A549 (cell line): ENCODE measurements around the gene RBM41. TPM values are rescaled to one million over a fixed set of nuclear protein-coding genes. Genes with fewer than 3 reads are reported as not detected.

ENCODE experiments used
- ATAC-seq, 2 experiments: fragments of 200-7000 bp in 1 of 2; fragments of >200 bp in 1 of 2; cut with Nextera tagmentation in 1 of 2; cut with Tn5 transposase in 1 of 2; 3 replicates each; pipeline versions ENCODE4 v1.8.0 to v1.9.1; 2018 to 2020; ENCODE audit warnings: mild to moderate bottlenecking in 1 of 2, moderate library complexity in 1 of 2
- CTCF ChIA-PET: fragments of 300-600 bp; sonication (Branson Sonifier 250); formaldehyde crosslinking; extraction: SDS; loops from one replicate; lab custom pipeline; 2021; ENCODE audit warnings: antibody characterized with exemption, inconsistent platforms; lab: Yijun Ruan, JAX
- POLR2A ChIA-PET: fragments of 350-600 bp; formaldehyde crosslinking; extraction: SDS; loops from one replicate; lab custom pipeline; 2021; ENCODE audit warnings: antibody characterized with exemption, inconsistent platforms; lab: Yijun Ruan, JAX
- DNase-seq, 2 experiments: peaks; one replicate each; pipeline versions ENCODE4 v3.0.0 to v3.0.0-alpha.2; 2011 to 2016; ENCODE audit warnings: low read depth in 1 of 2, low spot score in 1 of 2
- FAIRE-seq: peaks from 2 replicates; lab custom pipeline; 2011; peaks lifted over from hg19 to GRCh38; lab: Jason Lieb, UNC
- H3K27ac ChIP-seq, 2 experiments: fragments of >200 bp; sonication (Bioruptor Twin); formaldehyde crosslinking; 3 replicates each; pipeline ENCODE4 v1.5.1; 2016 to 2017
- H3K4me1 ChIP-seq: fragments of >200 bp; sonication (Bioruptor Twin); formaldehyde crosslinking; 3 replicates; pipeline ENCODE4 v1.6.1; 2016
- H3K4me2 ChIP-seq: fragments of >200 bp; sonication (Bioruptor Twin); formaldehyde crosslinking; 3 replicates; pipeline ENCODE4 v1.6.1; 2016
- H3K4me3 ChIP-seq: fragments of >200 bp; sonication (Bioruptor Twin); formaldehyde crosslinking; 3 replicates; pipeline ENCODE4 v1.5.1; 2016
- H3K9me3 ChIP-seq: fragments of >200 bp; sonication (Bioruptor Twin); formaldehyde crosslinking; 3 replicates; pipeline ENCODE4 v1.6.1; 2016
- CBX2 ChIP-seq: fragments of 200-600 bp; sonication (generic); IDR thresholded peaks from 2 replicates; pipeline ENCODE4 v1.6.1; 2016; ENCODE audit warnings: low read depth, mild to moderate bottlenecking, borderline replicate concordance
- CBX8 ChIP-seq: fragments of 200-600 bp; sonication (generic); IDR thresholded peaks from 2 replicates; pipeline ENCODE4 v1.6.1; 2016
- EHF ChIP-seq: fragments of 250-450 bp; sonication (Bioruptor Pico); IDR thresholded peaks from 2 replicates; pipeline ENCODE4 v1.5.0; 2020; ENCODE audit warnings: mild to moderate bottlenecking
- FOSB ChIP-seq: fragments of 250-450 bp; sonication (Bioruptor Pico); IDR thresholded peaks from 2 replicates; pipeline ENCODE4 v1.5.0; 2020; ENCODE audit warnings: mild to moderate bottlenecking, moderate library complexity
- GATA3 ChIP-seq: IDR thresholded peaks from 2 replicates; pipeline ENCODE4 v1.6.1; 2012; ENCODE audit warnings: borderline replicate concordance
- HDAC2 ChIP-seq: fragments of 200-600 bp; sonication (generic); IDR thresholded peaks from 2 replicates; pipeline ENCODE4 v1.6.1; 2016
- HOXA7 ChIP-seq: fragments of 250-450 bp; sonication (Bioruptor Pico); IDR thresholded peaks from 2 replicates; pipeline ENCODE4 v1.5.0; 2020; ENCODE audit warnings: mild to moderate bottlenecking, moderate library complexity
- HOXB13 ChIP-seq: fragments of 250-450 bp; sonication (Bioruptor Pico); IDR thresholded peaks from 2 replicates; pipeline ENCODE4 v1.5.0; 2020; ENCODE audit warnings: low read depth, mild to moderate bottlenecking, moderate library complexity
- JUN ChIP-seq, 2 experiments: fragments of >200 bp; sonication (Bioruptor Twin); formaldehyde crosslinking; IDR thresholded peaks; 2 replicates in 1 of 2; 3 replicates in 1 of 2; pipeline ENCODE4 v1.6.1; 2016 to 2017
- JUNB ChIP-seq: fragments of >200 bp; sonication (Bioruptor Twin); formaldehyde crosslinking; IDR thresholded peaks from 2 replicates; pipeline ENCODE4 v1.6.1; 2016
- KDM1A ChIP-seq: fragments of 200-600 bp; sonication (generic); IDR thresholded peaks from 2 replicates; pipeline ENCODE4 v1.6.1; 2016; ENCODE audit warnings: low read depth, mild to moderate bottlenecking
- MAFK ChIP-seq: fragments of 450-650 bp; IDR thresholded peaks from 2 replicates; pipeline ENCODE4 v1.6.1; 2014; ENCODE audit not compliant: partially characterized antibody
- MAZ ChIP-seq: fragments of 150-350 bp; IDR thresholded peaks from 2 replicates; pipeline ENCODE4 v1.6.1; 2014; ENCODE audit warnings: antibody characterized with exemption, low read depth, low read length, borderline replicate concordance
- NPAS2 ChIP-seq: fragments of 250-450 bp; sonication (Bioruptor Pico); IDR thresholded peaks from 2 replicates; pipeline ENCODE4 v1.8.0; 2022; ENCODE audit warnings: mild to moderate bottlenecking, moderate library complexity, borderline replicate concordance
- PHF8 ChIP-seq: fragments of 200-600 bp; sonication (generic); IDR thresholded peaks from 2 replicates; pipeline ENCODE4 v1.6.1; 2016; ENCODE audit warnings: low read depth, mild to moderate bottlenecking, antibody characterized with exemption, moderate library complexity, borderline replicate concordance
- POLR2AphosphoS2 ChIP-seq: conservative IDR thresholded peaks from 2 replicates; pipeline ENCODE4 v1.6.1; 2012; ENCODE audit warnings: low read length, improper control_type of control experiment, inconsistent platforms
- RAD21 ChIP-seq, 2 experiments: fragments of >200 bp in 1 of 2; sonication (Bioruptor Twin) in 1 of 2; formaldehyde crosslinking in 1 of 2; IDR thresholded peaks in 1 of 2; conservative IDR thresholded peaks in 1 of 2; 2 replicates in 1 of 2; 3 replicates in 1 of 2; pipeline ENCODE4 v1.6.1; 2012 to 2018; ENCODE audit warnings: inconsistent platforms in 1 of 2
- RARB ChIP-seq: fragments of 250-450 bp; sonication (Bioruptor Pico); IDR thresholded peaks from 2 replicates; pipeline ENCODE4 v1.8.0; 2021; ENCODE audit warnings: mild to moderate bottlenecking, moderate library complexity
- RCOR1 ChIP-seq: fragments of 150-350 bp; IDR thresholded peaks from 2 replicates; pipeline ENCODE4 v1.6.1; 2014; ENCODE audit warnings: antibody characterized with exemption, low read length, low read depth
- RFX5 ChIP-seq: fragments of 450-650 bp; IDR thresholded peaks from 2 replicates; pipeline ENCODE4 v1.7.1; 2014; ENCODE audit warnings: antibody characterized with exemption, mild to moderate bottlenecking, moderate library complexity
- TFCP2L1 ChIP-seq: fragments of 250-450 bp; sonication (Bioruptor Pico); IDR thresholded peaks from 2 replicates; pipeline ENCODE4 v1.5.0; 2021; ENCODE audit warnings: mild to moderate bottlenecking
- ZC3H11A ChIP-seq: fragments of 450-650 bp; IDR thresholded peaks from 2 replicates; pipeline ENCODE4 v1.6.1; 2014; ENCODE audit warnings: antibody characterized with exemption, mild to moderate bottlenecking
- ZFP36 ChIP-seq: fragments of 450-650 bp; IDR thresholded peaks from 2 replicates; pipeline ENCODE4 v1.6.1; 2014; ENCODE audit warnings: borderline replicate concordance; ENCODE audit not compliant: partially characterized antibody
- ZNF302 ChIP-seq: fragments of 250-450 bp; sonication (Bioruptor Pico); IDR thresholded peaks from 2 replicates; pipeline ENCODE4 v1.9.0; 2021; ENCODE audit warnings: inconsistent platforms, mild to moderate bottlenecking, moderate library complexity
- WGBS: methylation state at CpG from one replicate; pipeline ENCODE4 v1.1.6; 2017; ENCODE audit errors: missing lambda C conversion rate; 5-methylcytosine and 5-hydroxymethylcytosine counted together
- polyA plus RNA-seq, 4 experiments: library from polyadenylated mRNA; depleted of rRNA in 3 of 4; stranded (reverse); fragments of >200 nt; fragmentation: RNase III in 1 of 4; extraction: RNeasy Plus Mini Kit Qiagen cat#74134 plus additional on column Dnase treatment in 1 of 4; gene quantifications; 2 replicates in 3 of 4; 3 replicates in 1 of 4; pipeline ENCODE4 v1.2.3, GENCODE V29; 2011 to 2017
- TF ChIP-seq, protein P1 (sequence below): IDR thresholded peaks from 2 replicates; pipeline ENCODE4 v1.6.1; 2012
- TF ChIP-seq, protein P2 (sequence below): fragments of >200 bp; sonication (Bioruptor Twin); formaldehyde crosslinking; IDR thresholded peaks from 2 replicates; pipeline ENCODE4 v1.6.1; 2016
- TF ChIP-seq, protein P3 (sequence below): fragments of >200 bp; sonication (Bioruptor Twin); formaldehyde crosslinking; IDR thresholded peaks from 3 replicates; pipeline ENCODE4 v1.5.1; 2016
- TF ChIP-seq, protein P4 (sequence below): IDR thresholded peaks from 2 replicates; pipeline ENCODE4 v1.6.1; 2012
- TF ChIP-seq, protein P5 (sequence below): fragments of 250-450 bp; sonication (Bioruptor Pico); IDR thresholded peaks from 2 replicates; pipeline ENCODE4 v1.5.0; 2020; ENCODE audit warnings: low read depth, mild to moderate bottlenecking, moderate library complexity

The RBM41 gene
- polyA plus RNA-seq, 2 of the 4 experiments (the other 2 are of a cell fraction): 17.7 to 25.8 TPM

DNA sequence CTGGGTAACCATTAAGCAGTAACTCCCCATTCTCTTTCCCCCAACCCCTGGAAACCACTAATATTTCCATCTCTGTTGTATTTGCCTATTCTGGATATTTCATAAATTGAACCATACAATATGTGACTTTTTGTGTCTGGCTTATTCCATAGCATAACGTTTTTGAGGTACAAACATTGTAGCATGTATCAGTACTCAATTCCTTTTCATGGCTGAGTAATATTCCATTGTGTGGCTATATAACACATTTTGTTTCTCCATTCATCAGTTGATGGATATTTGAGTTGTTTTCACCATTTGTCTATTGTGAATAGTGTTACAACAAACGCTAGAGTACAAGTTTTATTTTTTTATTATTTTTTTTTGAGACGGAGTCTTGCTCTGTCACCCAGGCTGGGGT lies 63.6 kb downstream of the RBM41 start:
- DNase-seq (no peak), ATAC-seq (no peak)
- H3K4me3 ChIP-seq: no peak overlapping the region
- POLR2A ChIA-PET: no interaction called here
- H3K4me1 ChIP-seq: no peaks in the 10 kb centered on the region
- CTCF ChIA-PET: no interaction called here
- TF ChIP-seq ZNF302 (CRISPR knock-in tag): no peak
- TF ChIP-seq EHF: no peak
- no peak for TF ChIP-seq NPAS2 (CRISPR knock-in tag)
- no peak for TF ChIP-seq PHF8
- no peak for TF ChIP-seq KDM1A
- no peak for TF ChIP-seq POLR2AphosphoS2
- TF ChIP-seq, protein P1, sequence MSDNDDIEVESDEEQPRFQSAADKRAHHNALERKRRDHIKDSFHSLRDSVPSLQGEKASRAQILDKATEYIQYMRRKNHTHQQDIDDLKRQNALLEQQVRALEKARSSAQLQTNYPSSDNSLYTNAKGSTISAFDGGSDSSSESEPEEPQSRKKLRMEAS: no peak
- TF ChIP-seq ZC3H11A: no peak
- TF ChIP-seq MAZ: no peak
- TF ChIP-seq HOXA7: no peak
- no peak for TF ChIP-seq RCOR1
- TF ChIP-seq MAFK: no peak
- no peak for TF ChIP-seq RFX5
- no peak for TF ChIP-seq RAD21 (conservative IDR thresholded peaks at IDR 0.05 in 1 of 2, IDR thresholded peaks at IDR 0.05 in 1 of 2)
- TF ChIP-seq JUNB: no peak
- TF ChIP-seq JUN (IDR thresholded peaks at IDR 0.05): no peak
- TF ChIP-seq, all 56 proteins: peak for 0
- Histone ChIP-seq H3K27ac (no peak overlapping the region), H3K4me2 (no peak overlapping the region), H3K9me3 (no peaks in the 10 kb centered on the region)
- WGBS: 53% methylated on average over 3 of the region's 3 CpGs
- FAIRE-seq: no peak

DNA sequence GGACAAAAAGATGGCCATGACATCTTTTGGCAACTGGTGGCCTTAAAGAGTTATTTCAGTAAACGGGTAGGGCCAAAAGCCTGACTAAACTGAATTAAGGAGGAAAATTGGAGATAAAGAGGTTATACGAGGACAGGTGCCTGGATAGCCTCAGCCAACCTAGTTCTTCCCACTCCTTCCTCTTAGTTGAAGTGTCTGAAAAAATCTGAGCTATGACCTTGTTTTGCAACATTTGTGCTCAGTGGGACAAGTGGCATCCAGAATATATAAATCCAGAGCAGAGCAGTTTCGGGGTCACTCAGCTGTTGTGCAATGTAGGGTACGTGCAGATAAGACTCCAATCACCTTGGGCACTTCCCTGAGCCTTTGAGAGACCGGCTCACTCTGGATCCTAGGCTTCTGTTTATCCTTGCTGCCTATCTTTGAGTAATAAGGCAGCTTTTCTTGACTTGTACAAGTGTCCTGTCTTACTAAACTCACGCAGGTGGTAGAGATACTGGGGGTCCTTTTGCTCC lies 68.4 kb downstream of the RBM41 start:
- H3K27ac ChIP-seq: no peak overlapping the region
- WGBS: 49% methylated on average over 6 of the region's 6 CpGs
- TF ChIP-seq, protein P2, sequence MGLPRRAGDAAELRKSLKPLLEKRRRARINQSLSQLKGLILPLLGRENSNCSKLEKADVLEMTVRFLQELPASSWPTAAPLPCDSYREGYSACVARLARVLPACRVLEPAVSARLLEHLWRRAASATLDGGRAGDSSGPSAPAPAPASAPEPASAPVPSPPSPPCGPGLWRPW: no peak
- TF ChIP-seq RARB (CRISPR knock-in tag): no peak
- TF ChIP-seq FOSB (CRISPR knock-in tag): no peak
- TF ChIP-seq HOXB13 (CRISPR knock-in tag): no peak
- TF ChIP-seq JUNB: no peak
- TF ChIP-seq HDAC2: no peak
- no peak for TF ChIP-seq ZNF302 (CRISPR knock-in tag)
- TF ChIP-seq PHF8: no peak
- no peak for TF ChIP-seq ZFP36
- FAIRE-seq (peak; percentile 18), DNase-seq (no peak), ATAC-seq (no peak)
- no peak overlapping the region for H3K4me2 ChIP-seq
- POLR2A ChIA-PET: no interaction called here
- CTCF ChIA-PET: interaction anchor here (1.8 kb wide), 1 partner anchor 25 kb away, joined by 7 read pairs; no protein-coding TSS in a partner anchor
- H3K4me3 ChIP-seq: no peak overlapping the region
- peaks cover 5% of the 10 kb centered on the region; the same call in 1 of the 3 replicates for H3K9me3 ChIP-seq
- H3K4me1 ChIP-seq: no peaks in the 10 kb centered on the region

DNA sequence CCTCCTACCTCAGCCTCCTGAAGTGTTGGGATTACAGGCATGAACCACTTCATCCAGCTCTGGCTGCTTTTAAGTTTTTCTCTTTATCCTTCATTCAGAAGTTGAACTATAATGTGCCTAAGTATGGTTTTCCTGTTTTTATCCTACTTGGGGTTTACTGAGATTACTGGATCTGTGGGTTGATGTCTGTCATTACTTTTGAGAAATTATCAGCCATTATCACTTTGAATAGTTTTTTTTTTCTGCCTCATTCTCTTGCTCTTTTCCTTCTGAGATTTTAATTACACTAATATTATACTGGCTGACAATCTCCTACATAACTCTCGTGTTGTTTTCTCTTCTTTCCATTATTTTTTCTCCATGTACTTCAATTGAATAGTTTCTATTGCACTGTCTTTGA lies 71.0 kb downstream of the RBM41 start:
- no peak overlapping the region for H3K4me2 ChIP-seq
- TF ChIP-seq TFCP2L1 (no peak), GATA3 (no peak), CBX8 (no peak), RAD21 (conservative IDR thresholded peaks at IDR 0.05 in 1 of 2, IDR thresholded peaks at IDR 0.05 in 1 of 2) (no peak), CBX2 (no peak), JUNB (no peak), EHF (no peak)
- TF ChIP-seq, protein P3, sequence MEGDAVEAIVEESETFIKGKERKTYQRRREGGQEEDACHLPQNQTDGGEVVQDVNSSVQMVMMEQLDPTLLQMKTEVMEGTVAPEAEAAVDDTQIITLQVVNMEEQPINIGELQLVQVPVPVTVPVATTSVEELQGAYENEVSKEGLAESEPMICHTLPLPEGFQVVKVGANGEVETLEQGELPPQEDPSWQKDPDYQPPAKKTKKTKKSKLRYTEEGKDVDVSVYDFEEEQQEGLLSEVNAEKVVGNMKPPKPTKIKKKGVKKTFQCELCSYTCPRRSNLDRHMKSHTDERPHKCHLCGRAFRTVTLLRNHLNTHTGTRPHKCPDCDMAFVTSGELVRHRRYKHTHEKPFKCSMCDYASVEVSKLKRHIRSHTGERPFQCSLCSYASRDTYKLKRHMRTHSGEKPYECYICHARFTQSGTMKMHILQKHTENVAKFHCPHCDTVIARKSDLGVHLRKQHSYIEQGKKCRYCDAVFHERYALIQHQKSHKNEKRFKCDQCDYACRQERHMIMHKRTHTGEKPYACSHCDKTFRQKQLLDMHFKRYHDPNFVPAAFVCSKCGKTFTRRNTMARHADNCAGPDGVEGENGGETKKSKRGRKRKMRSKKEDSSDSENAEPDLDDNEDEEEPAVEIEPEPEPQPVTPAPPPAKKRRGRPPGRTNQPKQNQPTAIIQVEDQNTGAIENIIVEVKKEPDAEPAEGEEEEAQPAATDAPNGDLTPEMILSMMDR: no peak
- TF ChIP-seq, protein P4, sequence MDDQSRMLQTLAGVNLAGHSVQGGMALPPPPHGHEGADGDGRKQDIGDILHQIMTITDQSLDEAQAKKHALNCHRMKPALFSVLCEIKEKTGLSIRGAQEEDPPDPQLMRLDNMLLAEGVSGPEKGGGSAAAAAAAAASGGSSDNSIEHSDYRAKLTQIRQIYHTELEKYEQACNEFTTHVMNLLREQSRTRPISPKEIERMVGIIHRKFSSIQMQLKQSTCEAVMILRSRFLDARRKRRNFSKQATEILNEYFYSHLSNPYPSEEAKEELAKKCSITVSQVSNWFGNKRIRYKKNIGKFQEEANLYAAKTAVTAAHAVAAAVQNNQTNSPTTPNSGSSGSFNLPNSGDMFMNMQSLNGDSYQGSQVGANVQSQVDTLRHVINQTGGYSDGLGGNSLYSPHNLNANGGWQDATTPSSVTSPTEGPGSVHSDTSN: no peak
- TF ChIP-seq, protein P5, sequence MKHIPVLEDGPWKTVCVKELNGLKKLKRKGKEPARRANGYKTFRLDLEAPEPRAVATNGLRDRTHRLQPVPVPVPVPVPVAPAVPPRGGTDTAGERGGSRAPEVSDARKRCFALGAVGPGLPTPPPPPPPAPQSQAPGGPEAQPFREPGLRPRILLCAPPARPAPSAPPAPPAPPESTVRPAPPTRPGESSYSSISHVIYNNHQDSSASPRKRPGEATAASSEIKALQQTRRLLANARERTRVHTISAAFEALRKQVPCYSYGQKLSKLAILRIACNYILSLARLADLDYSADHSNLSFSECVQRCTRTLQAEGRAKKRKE (CRISPR knock-in tag): no peak
- no peaks in the 10 kb centered on the region for H3K4me1 ChIP-seq

More for the DNA sequence above, 71.0 kb downstream of the RBM41 start:
- FAIRE-seq (no peak), DNase-seq (no peak), ATAC-seq (no peak)
- H3K9me3 ChIP-seq: peaks cover 5% of the 10 kb centered on the region; the same call in 1 of the 3 replicates
- POLR2A ChIA-PET: no interaction called here
- H3K27ac ChIP-seq: no peak overlapping the region
- WGBS: 3% methylated on average over 1 of the region's 1 CpG
- CTCF ChIA-PET: no interaction called here
- H3K4me3 ChIP-seq: no peak overlapping the region
